GM11168 (cell line): ENCODE results near the gene EVI2A.
"Not testable (repeated sequence)": the region's sequence is repeated elsewhere in the genome, so short reads cannot be mapped to it uniquely, and the experiment has no call there.

Source experiments
- in situ Hi-C: fragments of 300-500 bp; cut with MboI; formaldehyde crosslinking; loops from one replicate; pipeline ENCODE4 v1.12.0; 2022; ENCODE audit warnings: low sequenced_read_pairs; ENCODE audit not compliant: unreplicated experiment

EVI2A gene

GRCh38 chr17:31313982-31314781 lies 7.2 kb downstream of the EVI2A start, which contains the start of gene EVI2B:
Gene EVI2B (minus strand): TSS chr17:31314054. CDS start chr17:31305609, 8,445 bp downstream.
- in situ Hi-C loops, result no loop called here

GRCh38 chr17:31312223-31312622 lies 9.2 kb downstream of the EVI2A start:
- in situ Hi-C loops, result not testable (repeated sequence)

- in situ Hi-C loops, result no loop called here
These were observed 9.9 kb downstream of the EVI2A start for GRCh38 chr17:31311526-31311925.

GRCh38 chr17:31310886-31311285 lies 10.5 kb downstream of the EVI2A start:
- in situ Hi-C loops, result no loop called here

- in situ Hi-C loops, result no loop called here
These were observed 11.2 kb downstream of the EVI2A start for GRCh38 chr17:31310260-31310659.

- in situ Hi-C loops, result no loop called here
These were observed 11.9 kb downstream of the EVI2A start for GRCh38 chr17:31309556-31309955.

- in situ Hi-C loops, result no loop called here
These were observed 12.8 kb downstream of the EVI2A start for GRCh38 chr17:31308372-31309334.

GRCh38 chr17:31307640-31308039 lies 13.8 kb downstream of the EVI2A start:
- in situ Hi-C loops, result no loop called here

GRCh38 chr17:31299624-31300023 lies 21.8 kb downstream of the EVI2A start:
- in situ Hi-C loops, result no loop called here

- in situ Hi-C loops, result no loop called here
These were observed 24.3 kb downstream of the EVI2A start, which contains the start of gene OMG for GRCh38 chr17:31297090-31297489. Gene OMG (minus strand): TSS chr17:31297239. CDS start chr17:31296331, 908 bp downstream.

- in situ Hi-C loops, result no loop called here
These were observed 25.3 kb downstream of the EVI2A start for GRCh38 chr17:31296142-31296541.

- in situ Hi-C loops, result no loop called here
These were observed 25.9 kb downstream of the EVI2A start for GRCh38 chr17:31295489-31295871.

- in situ Hi-C loops, result no loop called here
These were observed 26.5 kb downstream of the EVI2A start for GRCh38 chr17:31294820-31295488.

GRCh38 chr17:31294231-31294630 lies 27.2 kb downstream of the EVI2A start:
- in situ Hi-C loops, result no loop called here

- in situ Hi-C loops, result no loop called here
These were observed 27.8 kb downstream of the EVI2A start for GRCh38 chr17:31293581-31293980.

GRCh38 chr17:31291820-31292219 lies 29.6 kb downstream of the EVI2A start:
- in situ Hi-C loops, result no loop called here

- in situ Hi-C loops, result no loop called here
These were observed 31.6 kb downstream of the EVI2A start for GRCh38 chr17:31289790-31290189.

- in situ Hi-C loops, result not testable (repeated sequence)
These were observed 33.5 kb downstream of the EVI2A start for GRCh38 chr17:31287932-31288331.

GRCh38 chr17:31286587-31286986 lies 34.8 kb downstream of the EVI2A start:
- in situ Hi-C loops, result no loop called here

- in situ Hi-C loops, result no loop called here
These were observed 37.6 kb downstream of the EVI2A start for GRCh38 chr17:31283841-31284240.
